ENCODE results near the gene THUMPD3. TPM values are rescaled to one million over a fixed set of nuclear protein-coding genes. Genes with fewer than 3 reads are reported as not detected.
A peak's percentile ranks its signal among the peaks of the same experiment; 100 is the strongest.

The THUMPD3 gene
- total and polyA plus RNA-seq, 2 of the 13 experiments (the other 11 are each of a cell fraction or from before 2014, with no cell fraction given) = 31.2 to 44.1 TPM

- TF ChIP-seq NFAT5 (CRISPR knock-in tag; IDR thresholded peaks at IDR 0.05) (no peak), RBFOX2 (IDR thresholded peaks at IDR 0.05; ENCODE audit: low read depth, low read length) (no peak), TEAD2 (CRISPR knock-in tag; IDR thresholded peaks at IDR 0.05) (no peak), BHLHE40 (IDR thresholded peaks at IDR 0.05; ENCODE audit: low read length) (peak; percentile 37; the same call in 1 of the 2 replicates), ARID5B (CRISPR knock-in tag; IDR thresholded peaks at IDR 0.05) (peak; percentile 63; the same call in 1 of the 2 replicates), MTF1 (CRISPR knock-in tag; IDR thresholded peaks at IDR 0.05) (no peak), ZNF274 (CRISPR knock-in tag; IDR thresholded peaks at IDR 0.05) (no peak), FOXK1 (CRISPR knock-in tag; IDR thresholded peaks at IDR 0.05; ENCODE audit: borderline replicate concordance, low read depth) (0 out of 2 replicates have a peak, but pooled peaks have one; percentile 28)
- TF ChIP-seq, protein P1, sequence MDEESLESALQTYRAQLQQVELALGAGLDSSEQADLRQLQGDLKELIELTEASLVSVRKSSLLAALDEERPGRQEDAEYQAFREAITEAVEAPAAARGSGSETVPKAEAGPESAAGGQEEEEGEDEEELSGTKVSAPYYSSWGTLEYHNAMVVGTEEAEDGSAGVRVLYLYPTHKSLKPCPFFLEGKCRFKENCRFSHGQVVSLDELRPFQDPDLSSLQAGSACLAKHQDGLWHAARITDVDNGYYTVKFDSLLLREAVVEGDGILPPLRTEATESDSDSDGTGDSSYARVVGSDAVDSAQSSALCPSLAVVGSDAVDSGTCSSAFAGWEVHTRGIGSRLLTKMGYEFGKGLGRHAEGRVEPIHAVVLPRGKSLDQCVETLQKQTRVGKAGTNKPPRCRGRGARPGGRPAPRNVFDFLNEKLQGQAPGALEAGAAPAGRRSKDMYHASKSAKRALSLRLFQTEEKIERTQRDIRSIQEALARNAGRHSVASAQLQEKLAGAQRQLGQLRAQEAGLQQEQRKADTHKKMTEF (CRISPR knock-in tag; IDR thresholded peaks at IDR 0.05) = peak; percentile 57; the same call in 1 of the 2 replicates
- TF ChIP-seq, protein P2, sequence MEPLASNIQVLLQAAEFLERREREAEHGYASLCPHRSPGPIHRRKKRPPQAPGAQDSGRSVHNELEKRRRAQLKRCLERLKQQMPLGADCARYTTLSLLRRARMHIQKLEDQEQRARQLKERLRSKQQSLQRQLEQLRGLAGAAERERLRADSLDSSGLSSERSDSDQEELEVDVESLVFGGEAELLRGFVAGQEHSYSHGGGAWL (CRISPR knock-in tag; IDR thresholded peaks at IDR 0.05) = no peak
- TF ChIP-seq, protein P3, sequence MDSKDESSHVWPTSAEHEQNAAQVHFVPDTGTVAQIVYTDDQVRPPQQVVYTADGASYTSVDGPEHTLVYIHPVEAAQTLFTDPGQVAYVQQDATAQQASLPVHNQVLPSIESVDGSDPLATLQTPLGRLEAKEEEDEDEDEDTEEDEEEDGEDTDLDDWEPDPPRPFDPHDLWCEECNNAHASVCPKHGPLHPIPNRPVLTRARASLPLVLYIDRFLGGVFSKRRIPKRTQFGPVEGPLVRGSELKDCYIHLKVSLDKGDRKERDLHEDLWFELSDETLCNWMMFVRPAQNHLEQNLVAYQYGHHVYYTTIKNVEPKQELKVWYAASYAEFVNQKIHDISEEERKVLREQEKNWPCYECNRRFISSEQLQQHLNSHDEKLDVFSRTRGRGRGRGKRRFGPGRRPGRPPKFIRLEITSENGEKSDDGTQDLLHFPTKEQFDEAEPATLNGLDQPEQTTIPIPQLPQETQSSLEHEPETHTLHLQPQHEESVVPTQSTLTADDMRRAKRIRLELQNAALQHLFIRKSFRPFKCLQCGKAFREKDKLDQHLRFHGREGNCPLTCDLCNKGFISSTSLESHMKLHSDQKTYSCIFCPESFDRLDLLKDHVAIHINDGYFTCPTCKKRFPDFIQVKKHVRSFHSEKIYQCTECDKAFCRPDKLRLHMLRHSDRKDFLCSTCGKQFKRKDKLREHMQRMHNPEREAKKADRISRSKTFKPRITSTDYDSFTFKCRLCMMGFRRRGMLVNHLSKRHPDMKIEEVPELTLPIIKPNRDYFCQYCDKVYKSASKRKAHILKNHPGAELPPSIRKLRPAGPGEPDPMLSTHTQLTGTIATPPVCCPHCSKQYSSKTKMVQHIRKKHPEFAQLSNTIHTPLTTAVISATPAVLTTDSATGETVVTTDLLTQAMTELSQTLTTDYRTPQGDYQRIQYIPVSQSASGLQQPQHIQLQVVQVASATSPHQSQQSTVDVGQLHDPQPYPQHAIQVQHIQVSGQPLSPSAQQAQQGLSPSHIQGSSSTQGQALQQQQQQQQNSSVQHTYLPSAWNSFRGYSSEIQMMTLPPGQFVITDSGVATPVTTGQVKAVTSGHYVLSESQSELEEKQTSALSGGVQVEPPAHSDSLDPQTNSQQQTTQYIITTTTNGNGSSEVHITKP (CRISPR knock-in tag; IDR thresholded peaks at IDR 0.05; ENCODE audit: low read depth) = peak; percentile 83
These were observed 9.7 kb upstream of the THUMPD3 start (continued) for GRCh38 chr3:9352917-9353752.

All from HepG2 (cell line).